SU-DHL-6 (cell line): ENCODE results near the gene SEZ6.

Experiments used
- H2AFZ ChIP-seq: fragments of 200-600 bp; sonication (generic); 2 replicates; pipeline ENCODE4 v1.6.1; 2014; ENCODE audit warnings: low read depth, mild to moderate bottlenecking, moderate library complexity, mixed read lengths, antibody characterized with exemption, low read length; ENCODE audit not compliant: severe bottlenecking
- H3F3A ChIP-seq: fragments of 200-600 bp; shearing (Covaris generic); 2 replicates; pipeline ENCODE4 v1.6.0; 2016; ENCODE audit warnings: antibody characterized with exemption, mild to moderate bottlenecking; ENCODE audit not compliant: insufficient read depth
- H3K27ac ChIP-seq: fragments of 200-600 bp; sonication (generic); 2 replicates; pipeline ENCODE4 v1.5.1; 2016; ENCODE audit warnings: low read depth, mild to moderate bottlenecking, low read length, moderate library complexity, mixed read lengths
- H3K27me3 ChIP-seq: fragments of 200-600 bp; sonication (generic), shearing (Covaris generic); 2 replicates; pipeline ENCODE4 v1.6.0; 2014; ENCODE audit warnings: mild to moderate bottlenecking, low read length
- H3K36me3 ChIP-seq: fragments of 200-600 bp; sonication (generic); 2 replicates; pipeline ENCODE4 v1.6.1; 2014; ENCODE audit warnings: mild to moderate bottlenecking, low read length, mixed read lengths
- H3K4me2 ChIP-seq: fragments of 300-600, 200-600 bp; shearing (Covaris generic), sonication (generic); 2 replicates; pipeline ENCODE4 v1.6.0; 2014; ENCODE audit warnings: low read length, low read depth, mild to moderate bottlenecking; ENCODE audit not compliant: poor library complexity, severe bottlenecking
- H3K4me3 ChIP-seq: fragments of 200-600 bp; sonication (generic); 2 replicates; pipeline ENCODE4 v1.5.1; 2014; ENCODE audit warnings: antibody characterized with exemption, low read length, mild to moderate bottlenecking, mixed read lengths; ENCODE audit not compliant: insufficient read depth, poor library complexity, severe bottlenecking
- H3K79me2 ChIP-seq: fragments of 200-600 bp; sonication (generic); 2 replicates; pipeline ENCODE4 v1.6.1; 2014; ENCODE audit warnings: mild to moderate bottlenecking, low read length, moderate library complexity; ENCODE audit not compliant: insufficient read depth
- H3K9ac ChIP-seq: fragments of 200-600 bp; sonication (generic); 2 replicates; pipeline ENCODE4 v1.7.0; 2014; ENCODE audit warnings: mild to moderate bottlenecking, low read length
- H3K9me2 ChIP-seq: fragments of 200-600 bp; sonication (generic); replicated peaks from 2 replicates; pipeline ENCODE4 v1.6.1; 2014; ENCODE audit warnings: low read length; ENCODE audit not compliant: insufficient read depth
- H3K9me3 ChIP-seq: fragments of 200-600 bp; sonication (generic); 2 replicates; pipeline ENCODE4 v1.6.1; 2014; ENCODE audit warnings: low read length, mixed read lengths; ENCODE audit not compliant: insufficient read depth
- H4K20me1 ChIP-seq: fragments of 200-600 bp; sonication (generic); 2 replicates; pipeline ENCODE4 v1.6.1; 2014; ENCODE audit warnings: low read depth, mild to moderate bottlenecking, antibody characterized with exemption, low read length, moderate library complexity, mixed read lengths
- EZH2phosphoT487 ChIP-seq: fragments of 200-600 bp; sonication (generic), shearing (Covaris generic); conservative IDR thresholded peaks from 2 replicates; pipeline ENCODE4 v1.6.1; 2018; ENCODE audit warnings: mild to moderate bottlenecking, antibody characterized with exemption, low read length, moderate library complexity, mixed read lengths
- TF ChIP-seq, protein P1 (sequence below): fragments of 200-600 bp; sonication (generic); IDR thresholded peaks from one replicate; pipeline ENCODE4 v1.5.1; 2017; ENCODE audit warnings: antibody characterized with exemption, mild to moderate bottlenecking, low read length, moderate library complexity; ENCODE audit not compliant: insufficient read depth, poor library complexity, severe bottlenecking

SEZ6 gene

GRCh38 chr17:28906706-28907438 is 99.0 kb downstream of the SEZ6 start:
- H3K4me2 ChIP-seq, result no peak overlapping the region
- no peaks in the 10 kb centered on the region for H4K20me1 ChIP-seq
- TF ChIP-seq, protein P1, sequence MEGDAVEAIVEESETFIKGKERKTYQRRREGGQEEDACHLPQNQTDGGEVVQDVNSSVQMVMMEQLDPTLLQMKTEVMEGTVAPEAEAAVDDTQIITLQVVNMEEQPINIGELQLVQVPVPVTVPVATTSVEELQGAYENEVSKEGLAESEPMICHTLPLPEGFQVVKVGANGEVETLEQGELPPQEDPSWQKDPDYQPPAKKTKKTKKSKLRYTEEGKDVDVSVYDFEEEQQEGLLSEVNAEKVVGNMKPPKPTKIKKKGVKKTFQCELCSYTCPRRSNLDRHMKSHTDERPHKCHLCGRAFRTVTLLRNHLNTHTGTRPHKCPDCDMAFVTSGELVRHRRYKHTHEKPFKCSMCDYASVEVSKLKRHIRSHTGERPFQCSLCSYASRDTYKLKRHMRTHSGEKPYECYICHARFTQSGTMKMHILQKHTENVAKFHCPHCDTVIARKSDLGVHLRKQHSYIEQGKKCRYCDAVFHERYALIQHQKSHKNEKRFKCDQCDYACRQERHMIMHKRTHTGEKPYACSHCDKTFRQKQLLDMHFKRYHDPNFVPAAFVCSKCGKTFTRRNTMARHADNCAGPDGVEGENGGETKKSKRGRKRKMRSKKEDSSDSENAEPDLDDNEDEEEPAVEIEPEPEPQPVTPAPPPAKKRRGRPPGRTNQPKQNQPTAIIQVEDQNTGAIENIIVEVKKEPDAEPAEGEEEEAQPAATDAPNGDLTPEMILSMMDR, result no peak
- TF ChIP-seq EZH2phosphoT487, result no peak
- no peaks in the 10 kb centered on the region for H3K27me3 ChIP-seq
- peaks cover 5% of the 10 kb centered on the region for H3K79me2 ChIP-seq
- peaks cover 20% of the 10 kb centered on the region for H3F3A ChIP-seq
- no peak overlapping the region for H3K4me3 ChIP-seq
- no peaks in the 10 kb centered on the region for H3K9me3 ChIP-seq
- H3K36me3 ChIP-seq, result peaks cover 17% of the 10 kb centered on the region; the same call in 1 of the 2 replicates
- no peak overlapping the region for H3K9ac ChIP-seq
- H3K27ac ChIP-seq, result no peak overlapping the region
- H3K9me2 ChIP-seq, result no peaks in the 10 kb centered on the region
- no peak overlapping the region for H2AFZ ChIP-seq

DNA sequence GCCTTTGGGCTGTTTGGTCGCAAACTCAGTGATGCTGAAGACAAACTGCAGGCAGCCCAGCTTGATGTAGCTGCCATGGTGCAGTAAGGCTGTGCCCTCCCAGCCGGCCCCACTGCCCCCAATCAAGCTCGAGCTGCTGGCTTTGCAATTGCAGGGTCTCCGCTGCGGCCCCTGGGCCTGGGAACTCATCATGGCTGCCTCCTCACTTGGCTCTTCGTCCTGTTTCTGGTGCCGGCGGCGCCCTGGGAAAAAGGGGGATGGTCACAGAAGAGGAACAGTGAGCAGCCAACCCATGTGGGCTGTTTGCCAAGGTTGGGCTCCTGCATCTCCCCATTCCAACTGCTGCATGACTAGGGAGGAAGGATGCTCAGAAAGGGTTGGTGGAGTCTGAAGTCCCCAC is 99.6 kb downstream of the SEZ6 start:
- no peak overlapping the region for H3K4me3 ChIP-seq
- H3F3A ChIP-seq, result peaks cover 20% of the 10 kb centered on the region
- no peaks in the 10 kb centered on the region for H3K9me3 ChIP-seq
- no peak overlapping the region for H2AFZ ChIP-seq
- peaks cover 15% of the 10 kb centered on the region; the same call in 1 of the 2 replicates for H3K36me3 ChIP-seq
- TF ChIP-seq EZH2phosphoT487, result no peak
- TF ChIP-seq, protein P1, result no peak
- H3K79me2 ChIP-seq, result peaks cover 11% of the 10 kb centered on the region
- no peak overlapping the region for H3K9ac ChIP-seq
- no peaks in the 10 kb centered on the region for H4K20me1 ChIP-seq
- H3K4me2 ChIP-seq, result no peak overlapping the region
- H3K9me2 ChIP-seq, result no peaks in the 10 kb centered on the region
- H3K27me3 ChIP-seq, result no peaks in the 10 kb centered on the region
- no peak overlapping the region for H3K27ac ChIP-seq
